Measurements from ENCODE around the gene PLEKHA6.

- no peak for TF ChIP-seq POLR2A (IDR thresholded peaks at IDR 0.05; ENCODE audit: low read length)
- TF ChIP-seq GATA1 (IDR thresholded peaks at IDR 0.05; ENCODE audit: low read depth, low read length): no peak
Measured at GRCh38 chr1:204225841-204226735, 133.6 kb downstream of the PLEKHA6 start.

All from erythroblast (primary cell).